Caco-2 (cell line): ENCODE results near the gene PDZD2. TPM values are rescaled to one million over a fixed set of nuclear protein-coding genes. Genes with fewer than 3 reads are reported as not detected.
A peak's percentile ranks its signal among the peaks of the same experiment; 100 is the strongest.

Source experiments
- BruUV-seq: library from RNA; stranded (reverse); fragments of 400-500 nt; replicated peaks from 2 replicates; lab custom pipeline; 2021; lab: Mats Ljungman, UMichigan
- CTCF ChIA-PET: fragments of 300-600 bp; sonication (Branson Sonifier 250); formaldehyde crosslinking; loops from one replicate; lab custom pipeline; 2022; ENCODE audit warnings: antibody characterized with exemption; lab: Charles Lee
- POLR2A ChIA-PET: fragments of 300-600 bp; sonication (Branson Sonifier 250); formaldehyde crosslinking; loops from one replicate; lab custom pipeline; 2022; ENCODE audit warnings: antibody characterized with exemption; lab: Charles Lee
- DNase-seq, 2 experiments: peaks; one replicate each; pipeline versions ENCODE4 v3.0.0 to v3.0.0-alpha.2; 2020 to 2022
- H3K27me3 ChIP-seq: replicated peaks from 2 replicates; pipeline ENCODE4 v1.6.0; 2011; ENCODE audit warnings: low read length; ENCODE audit not compliant: control insufficient read depth, insufficient read depth
- H3K36me3 ChIP-seq: 2 replicates; pipeline ENCODE4 v1.5.1; 2011; ENCODE audit warnings: low read length; ENCODE audit not compliant: control insufficient read depth, insufficient read depth
- H3K4me1 ChIP-seq: fragments of 250-450 bp; sonication (Bioruptor Pico); 2 replicates; pipeline ENCODE4 v1.5.1; 2020; ENCODE audit warnings: mild to moderate bottlenecking
- H3K4me3 ChIP-seq: 2 replicates; pipeline ENCODE4 v1.5.1; 2011; ENCODE audit warnings: low read depth, mild to moderate bottlenecking, control low read depth, low read length
- H3K9me3 ChIP-seq: fragments of 250-450 bp; sonication (Bioruptor Pico); 2 replicates; pipeline ENCODE4 v1.5.1; 2020; ENCODE audit warnings: mild to moderate bottlenecking, moderate library complexity
- H3K27ac Mint-ChIP-seq: one replicate; pipeline ENCODE4 v1.8.0; 2022; ENCODE audit warnings: mixed read lengths; ENCODE audit not compliant: unreplicated experiment
- H3K27me3 Mint-ChIP-seq: one replicate; pipeline ENCODE4 v1.8.0; 2022; ENCODE audit warnings: mixed read lengths; ENCODE audit not compliant: insufficient read depth, unreplicated experiment
- H3K36me3 Mint-ChIP-seq: one replicate; pipeline ENCODE4 v1.8.0; 2022; ENCODE audit warnings: mild to moderate bottlenecking, mixed read lengths; ENCODE audit not compliant: insufficient read depth, unreplicated experiment
- H3K4me1 Mint-ChIP-seq: one replicate; pipeline ENCODE4 v1.8.0; 2022; ENCODE audit warnings: low read depth, mixed read lengths; ENCODE audit not compliant: unreplicated experiment
- H3K4me3 Mint-ChIP-seq: one replicate; pipeline ENCODE4 v1.8.0; 2022; ENCODE audit warnings: mild to moderate bottlenecking, moderate library complexity, mixed read lengths; ENCODE audit not compliant: unreplicated experiment
- H3K9me3 Mint-ChIP-seq: one replicate; pipeline ENCODE4 v1.8.0; 2022; ENCODE audit warnings: mixed read lengths; ENCODE audit not compliant: unreplicated experiment
- CTCF ChIP-seq, 2 experiments: fragments of 200-600 bp in 1 of 2; IDR thresholded peaks; 1 replicate in 1 of 2; 2 replicates in 1 of 2; pipeline versions ENCODE4 v1.5.1 to v1.8.0; 2011 to 2022; ENCODE audit warnings: antibody characterized with exemption in 1 of 2, control low read depth in 1 of 2, inconsistent platforms in 1 of 2, low read depth in 1 of 2, low read length in 1 of 2, mild to moderate bottlenecking in 1 of 2, moderate library complexity in 1 of 2; ENCODE audit not compliant: insufficient read depth in 1 of 2, severe bottlenecking in 1 of 2, unreplicated experiment in 1 of 2
- intact Hi-C: fragments of 100-400 bp; cut with micrococcal nuclease; formaldehyde crosslinking; loops from one replicate; pipeline ENCODE4 v1.10.0; 2022; ENCODE audit not compliant: unreplicated experiment
- total RNA-seq: library from RNA; stranded (reverse); gene quantifications from 2 replicates; pipeline ENCODE4 v1.2.3, GENCODE V29; 2022

The PDZD2 gene
- total RNA-seq, 1 experiment from 2014 or later = 0.16 TPM

- POLR2A ChIA-PET = no interaction called here
- no peak for DNase-seq
- BruUV-seq = no TSS peak
- no peak overlapping the region for H3K4me3 Mint-ChIP-seq
- Histone ChIP-seq H3K4me1 (no peaks in the 10 kb centered on the region), H3K36me3 (no peaks in the 10 kb centered on the region), H3K9me3 (no peaks in the 10 kb centered on the region), H3K27me3 (no peaks in the 10 kb centered on the region), H3K4me3 (no peak overlapping the region)
- peaks cover 14% of the 10 kb centered on the region for H3K36me3 Mint-ChIP-seq
- no peak for TF ChIP-seq CTCF (IDR thresholded peaks at IDR 0.05; ENCODE audit: insufficient read depth in 1 of 2, low read depth in 1 of 2, low read length in 1 of 2, severe bottlenecking in 1 of 2, unreplicated experiment in 1 of 2)
- no peaks in the 10 kb centered on the region for H3K4me1 Mint-ChIP-seq
- peak overlapping the region; percentile 17 for H3K27ac Mint-ChIP-seq
- intact Hi-C loops = no loop called here
- H3K27me3 Mint-ChIP-seq = no peaks in the 10 kb centered on the region
- CTCF ChIA-PET = no interaction called here
- H3K9me3 Mint-ChIP-seq = no peaks in the 10 kb centered on the region
Measured at GRCh38 chr5:32087086-32088082, 448.5 kb downstream of the PDZD2 start.

DNA sequence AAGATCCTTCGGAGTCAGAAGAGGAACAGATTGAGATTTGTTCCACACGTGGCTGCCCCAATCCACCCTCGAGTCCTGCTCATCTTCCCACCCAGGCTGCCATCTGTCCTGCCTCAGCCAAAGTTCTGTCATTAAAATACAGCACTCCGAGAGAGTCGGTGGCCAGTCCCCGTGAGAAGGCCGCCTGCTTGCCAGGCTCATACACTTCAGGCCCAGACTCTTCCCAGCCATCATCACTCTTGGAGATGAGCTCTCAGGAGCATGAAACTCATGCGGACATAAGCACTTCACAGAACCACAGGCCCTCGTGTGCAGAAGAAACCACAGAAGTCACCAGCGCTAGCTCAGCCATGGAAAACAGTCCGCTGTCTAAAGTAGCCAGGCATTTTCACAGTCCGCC lies 449.3 kb downstream of the PDZD2 start:
- Histone ChIP-seq H3K27me3 (no peaks in the 10 kb centered on the region), H3K9me3 (no peaks in the 10 kb centered on the region), H3K4me3 (no peak overlapping the region), H3K4me1 (no peaks in the 10 kb centered on the region), H3K36me3 (no peaks in the 10 kb centered on the region)
- ChIA-PET POLR2A (no interaction called here), CTCF (no interaction called here)
- Mint-ChIP-seq H3K27ac (peak overlapping the region; percentile 17), H3K27me3 (no peaks in the 10 kb centered on the region), H3K9me3 (no peaks in the 10 kb centered on the region), H3K4me1 (no peaks in the 10 kb centered on the region), H3K36me3 (peaks cover 15% of the 10 kb centered on the region), H3K4me3 (no peak overlapping the region)
- intact Hi-C loops = no loop called here
- BruUV-seq = no TSS peak
- no peak for TF ChIP-seq CTCF (IDR thresholded peaks at IDR 0.05; ENCODE audit: insufficient read depth in 1 of 2, low read depth in 1 of 2, low read length in 1 of 2, severe bottlenecking in 1 of 2, unreplicated experiment in 1 of 2)
- DNase-seq = no peak

GRCh38 chr5:32089146-32090000 lies 450.4 kb downstream of the PDZD2 start:
- TF ChIP-seq CTCF (IDR thresholded peaks at IDR 0.05; ENCODE audit: insufficient read depth in 1 of 2, low read depth in 1 of 2, low read length in 1 of 2, severe bottlenecking in 1 of 2, unreplicated experiment in 1 of 2) = no peak
- no TSS peak for BruUV-seq
- Mint-ChIP-seq H3K4me3 (no peak overlapping the region), H3K4me1 (no peaks in the 10 kb centered on the region), H3K9me3 (no peaks in the 10 kb centered on the region), H3K27ac (no peak overlapping the region), H3K27me3 (no peaks in the 10 kb centered on the region), H3K36me3 (peaks cover 22% of the 10 kb centered on the region)
- H3K4me3 ChIP-seq = no peak overlapping the region
- intact Hi-C loops = no loop called here
- no peaks in the 10 kb centered on the region for H3K36me3 ChIP-seq
- POLR2A ChIA-PET = no interaction called here
- H3K27me3 ChIP-seq = no peaks in the 10 kb centered on the region
- no peaks in the 10 kb centered on the region for H3K4me1 ChIP-seq
- DNase-seq = no peak
- H3K9me3 ChIP-seq = no peaks in the 10 kb centered on the region
- CTCF ChIA-PET = no interaction called here
